GM12878 (cell line): ENCODE results near the gene RFC1. TPM values are rescaled to one million over a fixed set of nuclear protein-coding genes. Genes with fewer than 3 reads are reported as not detected.
"Not testable (repeated sequence)": the region's sequence is repeated elsewhere in the genome, so short reads cannot be mapped to it uniquely, and the experiment has no call there.

Experiments
- ATAC-seq: fragments of 200-7000 bp; cut with Tn5 transposase; 3 replicates; pipeline ENCODE4 v1.9.1; 2020; ENCODE audit warnings: mild to moderate bottlenecking, moderate library complexity
- BruUV-seq: library from RNA; stranded (reverse); fragments of 400-500 nt; replicated peaks from 2 replicates; lab custom pipeline; 2021; lab: Mats Ljungman, UMichigan
- CTCF ChIA-PET: fragments of 300-600 bp; sonication (Branson Sonifier 250); formaldehyde crosslinking; extraction: SDS; loops from one replicate; lab custom pipeline; 2021; ENCODE audit warnings: inconsistent platforms; lab: Yijun Ruan, JAX
- POLR2A ChIA-PET: fragments of 350-600 bp; formaldehyde crosslinking; extraction: SDS; loops from one replicate; lab custom pipeline; 2021; ENCODE audit warnings: inconsistent platforms; lab: Charles Lee
- RAD21 ChIA-PET: fragments of 300-600 bp; sonication (Branson Sonifier 250); formaldehyde crosslinking; loops from one replicate; lab custom pipeline; 2023; ENCODE audit warnings: antibody characterized with exemption; ENCODE audit not compliant: unreplicated experiment; lab: Charles Lee
- SMC1A ChIA-PET: fragments of 300-600 bp; sonication (Branson Sonifier 250); formaldehyde crosslinking; loops from one replicate; lab custom pipeline; 2023; ENCODE audit not compliant: unreplicated experiment, uncharacterized antibody; lab: Charles Lee
- DNase-seq: peaks from one replicate; pipeline ENCODE4 v3.0.0-alpha.2; 2011; ENCODE audit warnings: low read depth, low spot score
- FAIRE-seq: peaks from 3 replicates; lab custom pipeline; 2011; peaks lifted over from hg19 to GRCh38; lab: Jason Lieb, UNC
- H2AFZ ChIP-seq: 2 replicates; pipeline ENCODE4 v1.6.0; 2011; ENCODE audit warnings: low read depth, low read length, control low read depth; ENCODE audit not compliant: control insufficient read depth
- H3K27ac ChIP-seq: 2 replicates; pipeline ENCODE4 v1.5.1; 2011; ENCODE audit warnings: control low read depth; ENCODE audit not compliant: control insufficient read depth, insufficient read depth
- H3K27me3 ChIP-seq, 2 experiments: replicated peaks in 1 of 2; 2 replicates each; pipeline versions ENCODE4 v1.6.0 to v1.6.1; 2011; ENCODE audit warnings: low read length in 1 of 2; ENCODE audit not compliant: control insufficient read depth in 2 of 2, insufficient read depth in 2 of 2
- H3K36me3 ChIP-seq, 2 experiments: 2 replicates each; pipeline ENCODE4 v1.5.1; 2011; ENCODE audit warnings: low read length in 1 of 2; ENCODE audit not compliant: control insufficient read depth in 2 of 2, insufficient read depth in 2 of 2
- H3K4me1 ChIP-seq: 2 replicates; pipeline ENCODE4 v1.6.1; 2011; ENCODE audit warnings: mild to moderate bottlenecking, low read length, moderate library complexity, mixed read lengths; ENCODE audit not compliant: control insufficient read depth, insufficient read depth
- H3K4me2 ChIP-seq: 2 replicates; pipeline ENCODE4 v1.6.0; 2011; ENCODE audit warnings: control low read depth; ENCODE audit not compliant: control insufficient read depth, insufficient read depth
- H3K4me3 ChIP-seq: fragments of 200-600 bp; sonication (generic); 2 replicates; pipeline ENCODE4 v1.5.1; 2016
- H3K79me2 ChIP-seq: 2 replicates; pipeline ENCODE4 v1.6.0; 2011; ENCODE audit warnings: low read length; ENCODE audit not compliant: control insufficient read depth, insufficient read depth
- H3K9ac ChIP-seq: 2 replicates; pipeline ENCODE4 v1.8.0; 2011; ENCODE audit warnings: low read length, control low read depth, mixed read lengths; ENCODE audit not compliant: control insufficient read depth, insufficient read depth
- H3K9me3 ChIP-seq: replicated peaks from 3 replicates; pipeline ENCODE4 v1.5.1; 2011; ENCODE audit warnings: mild to moderate bottlenecking, low read length; ENCODE audit not compliant: control insufficient read depth, insufficient read depth
- H4K20me1 ChIP-seq: 2 replicates; pipeline ENCODE4 v1.6.0; 2011; ENCODE audit not compliant: control insufficient read depth, insufficient read depth
- BCL11A ChIP-seq: IDR thresholded peaks from 2 replicates; pipeline ENCODE4 v1.6.1; 2011; ENCODE audit warnings: low read depth, low read length
- E2F4 ChIP-seq: IDR thresholded peaks from 2 replicates; pipeline ENCODE4 v1.6.1; 2012; ENCODE audit warnings: low read depth, low read length, improper control_type of control experiment
- FOXK2 ChIP-seq: fragments of 450-650 bp; IDR thresholded peaks from 2 replicates; pipeline ENCODE4 v1.6.1; 2017; ENCODE audit warnings: mild to moderate bottlenecking, moderate library complexity
- HDGF ChIP-seq: fragments of 450-650 bp; IDR thresholded peaks from 2 replicates; pipeline ENCODE4 v1.6.1; 2016; ENCODE audit warnings: antibody characterized with exemption
- IRF4 ChIP-seq: IDR thresholded peaks from 2 replicates; pipeline ENCODE4 v1.6.1; 2011; ENCODE audit warnings: low read depth, low read length
- NBN ChIP-seq: fragments of 450-650 bp; IDR thresholded peaks from 2 replicates; pipeline ENCODE4 v1.6.1; 2016
- NFYB ChIP-seq: IDR thresholded peaks from 2 replicates; pipeline ENCODE4 v1.6.1; 2011; ENCODE audit warnings: low read depth, mild to moderate bottlenecking, low read length, improper control_type of control experiment, moderate library complexity; ENCODE audit not compliant: insufficient read depth
- SIN3A ChIP-seq: IDR thresholded peaks from 2 replicates; pipeline ENCODE4 v1.6.1; 2012; ENCODE audit warnings: low read depth, low read length, improper control_type of control experiment
- ZNF384 ChIP-seq: IDR thresholded peaks from 2 replicates; pipeline ENCODE4 v1.6.1; 2012; ENCODE audit warnings: low read depth, mild to moderate bottlenecking, low read length, improper control_type of control experiment, borderline replicate concordance
- WGBS: methylation state at CpG from one replicate; pipeline ENCODE4 v1.1.6; 2016; ENCODE audit warnings: low lambda C conversion rate; ENCODE audit not compliant: insufficient replicate concordance, insufficient coverage; ENCODE audit errors: missing lambda C conversion rate; 5-methylcytosine and 5-hydroxymethylcytosine counted together
- in situ Hi-C: fragments of 300-500 bp; cut with MboI; formaldehyde crosslinking; loops from 9 replicates; pipeline ENCODE4 v1.14.3; 2018; ENCODE audit warnings: mixed read lengths
- intact Hi-C: fragments of 100-400 bp; cut with micrococcal nuclease; formaldehyde crosslinking; loops from one replicate; pipeline ENCODE4 v1.14.2; 2022; ENCODE audit not compliant: unreplicated experiment
- polyA plus RNA-seq, 11 experiments: library from polyadenylated mRNA; depleted of rRNA in 4 of 11; unstranded in 6 of 11; stranded (reverse) in 5 of 11; fragments of >200 nt; fragmentation: Nextera tagmentation in 4 of 11; fragmentation: Illumina TruSeq in 1 of 11; extraction: Ambion mirVana in 4 of 11; extraction: Trizol in 1 of 11; gene quantifications; 1 replicate in 1 of 11; 2 replicates in 10 of 11; pipeline versions ENCODE4 v1.2.1 to v1.2.3, GENCODE V29; 2011 to 2016; ENCODE audit warnings: inconsistent platforms in 2 of 11, missing spikeins in 2 of 11, low read depth in 1 of 11
- total RNA-seq, 4 experiments: library from RNA; depleted of rRNA in 3 of 4; stranded (reverse); fragments of >200 nt in 3 of 4; fragmentation: Illumina TruSeq in 1 of 4; extraction: Trizol in 1 of 4; gene quantifications; 2 replicates each; pipeline versions ENCODE4 v1.2.1 to v1.2.3, GENCODE V29; 2013 to 2021
- TF ChIP-seq, protein P1 (sequence below): fragments of 450-650 bp; IDR thresholded peaks from 2 replicates; pipeline ENCODE4 v1.6.1; 2017; ENCODE audit warnings: low read depth, mild to moderate bottlenecking, moderate library complexity

Gene RFC1
- total and polyA plus RNA-seq, 10 of the 15 experiments (the other 5 are each of a cell fraction or from before 2014, with no cell fraction given), result 22.5 to 67.8 (median 40.3) TPM

- TF ChIP-seq SIN3A (0 out of 2 replicates have a peak, but pooled peaks have one; percentile 43), ZNF384 (peak; percentile 89)
- BruUV-seq, H3K36me3 ChIP-seq, H4K20me1 ChIP-seq, DNase-seq, H3K9me3 ChIP-seq, FAIRE-seq, H3K4me3 ChIP-seq, H2AFZ ChIP-seq, H3K27me3 ChIP-seq: not testable (repeated sequence)
- ChIA-PET POLR2A (interaction anchor here (0.8 to 4.6 kb wide), 2 partner anchors 12 to 287 kb away, joined by 4 to 27 read pairs; partner anchors contain the start of gene RFC1), CTCF (interaction anchor here (0.7 to 1.2 kb wide), 6 partner anchors 12 to 593 kb away, joined by 3 to 8 read pairs (median 4); partner anchors contain the start of gene RFC1), SMC1A (interaction anchor here (1.2 to 7.9 kb wide), 6 partner anchors 12 to 535 kb away, joined by 3 to 51 read pairs (median 6); partner anchors contain the start of genes RFC1 and WDR19), RAD21 (interaction anchor here (0.7 to 2.1 kb wide), 9 partner anchors 9 to 549 kb away, joined by 3 to 18 read pairs (median 4); partner anchors contain the start of genes RFC1 and TLR1)
- Histone ChIP-seq H3K4me1 (peaks cover 37% of the 10 kb centered on the region), H3K9ac (0 out of 2 replicates have a peak overlapping the region, but pooled peaks have one; percentile 25), H3K27ac (peak overlapping the region; percentile 70), H3K79me2 (peaks cover 37% of the 10 kb centered on the region), H3K4me2 (peak overlapping the region; percentile 81)
- ATAC-seq, result peak; percentile 39
- WGBS, result 0% methylated on average over 4 of the region's 6 CpGs
- in situ Hi-C loops (loop anchor here (25.0 kb wide), 1 partner anchor 1834 kb away; no protein-coding TSS in a partner anchor), intact Hi-C loops (loop anchor here (5.0 to 10.0 kb wide), 3 partner anchors 94 to 308 kb away; partner anchors contain the start of gene SMIM14)
Observed at GRCh38 chr4:39353149-39353477, 13.0 kb downstream of the RFC1 start.

DNA sequence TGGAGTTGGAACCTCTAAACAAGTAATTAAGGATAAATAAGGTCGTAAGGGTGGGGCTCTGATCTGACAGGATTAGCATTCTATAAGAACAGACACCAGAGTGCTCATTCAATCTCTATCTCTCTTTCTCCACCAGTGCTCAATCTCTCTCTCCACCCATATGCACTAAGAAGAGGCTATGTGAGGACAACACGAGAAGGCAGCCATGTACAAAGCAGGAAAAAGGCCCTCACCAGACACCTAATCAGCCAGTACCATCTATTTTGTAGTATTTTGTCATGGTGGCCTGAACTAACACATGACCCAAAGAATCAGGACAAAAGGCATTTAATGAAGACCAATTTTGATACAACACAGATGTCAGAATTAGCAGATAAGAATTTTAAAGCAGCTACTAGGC lies 16.8 kb downstream of the RFC1 start:
- peaks cover 26% of the 10 kb centered on the region for H3K79me2 ChIP-seq
- peaks cover 3% of the 10 kb centered on the region; the same call in 1 of the 2 replicates for H4K20me1 ChIP-seq
- H3K27ac ChIP-seq, result no peak overlapping the region
- no peak for FAIRE-seq
- ChIA-PET POLR2A (no interaction called here), CTCF (interaction anchor here (0.6 to 0.7 kb wide), 2 partner anchors 326 to 708 kb away, joined by 3 to 4 read pairs; no protein-coding TSS in a partner anchor), SMC1A (interaction anchor here (0.7 to 1.2 kb wide), 2 partner anchors 16 to 29 kb away, joined by 4 to 5 read pairs; no protein-coding TSS in a partner anchor), RAD21 (no interaction called here)
- no peak overlapping the region for H3K9ac ChIP-seq
- ATAC-seq, result no peak
- BruUV-seq, result no TSS peak
- H3K27me3 ChIP-seq, result no peaks in the 10 kb centered on the region
- in situ Hi-C loops, result no loop called here
- peaks cover 11% of the 10 kb centered on the region for H3K4me1 ChIP-seq
- no peak overlapping the region for H3K4me2 ChIP-seq
- intact Hi-C loops, result no loop called here
- no peak overlapping the region for H3K4me3 ChIP-seq
- peaks cover 5 to 10% of the 10 kb centered on the region in 2 experiments; a peak in 3 of 4 replicates for H3K36me3 ChIP-seq
- H3K9me3 ChIP-seq, result no peaks in the 10 kb centered on the region; the same call in 1 of the 3 replicates
- no peak for DNase-seq
- H2AFZ ChIP-seq, result no peak overlapping the region
- WGBS, result 91% methylated on average over 2 of the region's 2 CpGs
- TF ChIP-seq FOXK2 (no peak), NBN (no peak), NFYB (no peak), ZNF384 (no peak), HDGF (no peak), E2F4 (no peak), BCL11A (no peak), IRF4 (no peak)
- TF ChIP-seq, protein P1, sequence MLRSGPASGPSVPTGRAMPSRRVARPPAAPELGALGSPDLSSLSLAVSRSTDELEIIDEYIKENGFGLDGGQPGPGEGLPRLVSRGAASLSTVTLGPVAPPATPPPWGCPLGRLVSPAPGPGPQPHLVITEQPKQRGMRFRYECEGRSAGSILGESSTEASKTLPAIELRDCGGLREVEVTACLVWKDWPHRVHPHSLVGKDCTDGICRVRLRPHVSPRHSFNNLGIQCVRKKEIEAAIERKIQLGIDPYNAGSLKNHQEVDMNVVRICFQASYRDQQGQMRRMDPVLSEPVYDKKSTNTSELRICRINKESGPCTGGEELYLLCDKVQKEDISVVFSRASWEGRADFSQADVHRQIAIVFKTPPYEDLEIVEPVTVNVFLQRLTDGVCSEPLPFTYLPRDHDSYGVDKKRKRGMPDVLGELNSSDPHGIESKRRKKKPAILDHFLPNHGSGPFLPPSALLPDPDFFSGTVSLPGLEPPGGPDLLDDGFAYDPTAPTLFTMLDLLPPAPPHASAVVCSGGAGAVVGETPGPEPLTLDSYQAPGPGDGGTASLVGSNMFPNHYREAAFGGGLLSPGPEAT, result no peak
